Measurements from ENCODE around the gene ZNF579. TPM values are rescaled to one million over a fixed set of nuclear protein-coding genes. Genes with fewer than 3 reads are reported as not detected.
A peak's percentile ranks its signal among the peaks of the same experiment; 100 is the strongest.

Gene ZNF579
- total RNA-seq, 1 experiment from 2014 or later = 19.9 TPM

GRCh38 chr19:55623561-55623960 lies 42.9 kb upstream of the ZNF579 start:
- Histone ChIP-seq H2BK5ac (ENCODE audit: insufficient read length, low read length) (no peak overlapping the region), H4K91ac (ENCODE audit: insufficient read length, low read depth, low read length) (no peak overlapping the region), H3K4me2 (ENCODE audit: insufficient read depth, insufficient read length, low read length) (peak overlapping the region; percentile 27), H3T11ph (ENCODE audit: low read length) (no peak overlapping the region), H2BK15ac (ENCODE audit: low read depth, low read length) (no peak overlapping the region), H3K79me1 (ENCODE audit: insufficient read depth, low read depth, low read length, poor library complexity, severe bottlenecking) (no peaks in the 10 kb centered on the region), H3K18ac (ENCODE audit: insufficient read length, low read depth, low read length) (no peak overlapping the region), H3K23me2 (ENCODE audit: insufficient read length, low read depth, low read length, poor library complexity, severe bottlenecking) (no peaks in the 10 kb centered on the region), H2BK12ac (ENCODE audit: insufficient read length, low read depth, low read length) (no peak overlapping the region), H3K56ac (ENCODE audit: insufficient read length, low read depth, low read length) (no peak overlapping the region), H2AFZ (ENCODE audit: low read length) (no peak overlapping the region), H3K27ac (ENCODE audit: insufficient read length, low read depth, low read length) (no peak overlapping the region), H3K27me3 (ENCODE audit: insufficient read depth, low read length) (no peaks in the 10 kb centered on the region), H3K9ac (ENCODE audit: extremely low read depth, insufficient read length, low read length) (no peak overlapping the region), H4K5ac (ENCODE audit: insufficient read length, low read depth, low read length) (no peak overlapping the region), H3K9me3 (ENCODE audit: control insufficient read depth, low read depth, low read length) (no peaks in the 10 kb centered on the region), H2BK120ac (ENCODE audit: low read depth, low read length, poor library complexity, severe bottlenecking) (no peak overlapping the region), H3K79me2 (ENCODE audit: insufficient read depth, low read length) (no peaks in the 10 kb centered on the region), H2BK20ac (ENCODE audit: low read depth, low read length, poor library complexity, severe bottlenecking) (no peak overlapping the region), H2AK5ac (ENCODE audit: insufficient read length, low read length) (no peak overlapping the region), H4K8ac (replicated peaks; ENCODE audit: insufficient read length, low read depth, low read length) (no peak overlapping the region), H3K23ac (ENCODE audit: insufficient read length, low read depth, low read length) (no peak overlapping the region), H4K20me1 (ENCODE audit: control insufficient read depth, insufficient read depth, insufficient read length) (no peaks in the 10 kb centered on the region), H3K14ac (ENCODE audit: insufficient read depth, low read length) (no peak overlapping the region), H3K4me1 (ENCODE audit: insufficient read depth, low read length) (no peaks in the 10 kb centered on the region), H3K4ac (ENCODE audit: low read depth, low read length) (no peak overlapping the region)
- H3K9me3 Mint-ChIP-seq = no peaks in the 10 kb centered on the region; a peak in 1 of 5 replicates
- TF ChIP-seq CTCF (conservative IDR thresholded peaks at IDR 0.05) = no peak
- peaks cover 8 to 14% of the 10 kb centered on the region in 2 experiments for H3K4me1 Mint-ChIP-seq
- DNase-seq = no peak
- peaks cover 12 to 25% (median 23%) of the 10 kb centered on the region in 3 experiments; a peak in 6 of 7 replicates for H3K36me3 Mint-ChIP-seq (ENCODE audit: insufficient read depth in 1 of 3, low read depth in 3 of 3)
- peaks cover 4% of the 10 kb centered on the region for H3K27me3 Mint-ChIP-seq (ENCODE audit: low read depth)
- peak overlapping the region; percentile 85 to 89 for H3K4me3 Mint-ChIP-seq
- H3K27ac Mint-ChIP-seq = peak overlapping the region in 1 of 3 experiments; percentile 98; a peak in 1 of 7 replicates
- WGBS (ENCODE audit: extremely low coverage, insufficient read length, low lambda C conversion rate) = no CpG with 5 or more reads among the region's 7 CpGs

Measured in H9 (cell line).